GM20431 (cell line): ENCODE measurements around the gene MC5R.

Experiments used
- in situ Hi-C: fragments of 300-500 bp; cut with MseI, MboI; formaldehyde crosslinking; loops from one replicate; pipeline ENCODE4 v1.15.0; 2020; ENCODE audit warnings: low sequenced_read_pairs; ENCODE audit not compliant: unreplicated experiment

MC5R gene

DNA sequence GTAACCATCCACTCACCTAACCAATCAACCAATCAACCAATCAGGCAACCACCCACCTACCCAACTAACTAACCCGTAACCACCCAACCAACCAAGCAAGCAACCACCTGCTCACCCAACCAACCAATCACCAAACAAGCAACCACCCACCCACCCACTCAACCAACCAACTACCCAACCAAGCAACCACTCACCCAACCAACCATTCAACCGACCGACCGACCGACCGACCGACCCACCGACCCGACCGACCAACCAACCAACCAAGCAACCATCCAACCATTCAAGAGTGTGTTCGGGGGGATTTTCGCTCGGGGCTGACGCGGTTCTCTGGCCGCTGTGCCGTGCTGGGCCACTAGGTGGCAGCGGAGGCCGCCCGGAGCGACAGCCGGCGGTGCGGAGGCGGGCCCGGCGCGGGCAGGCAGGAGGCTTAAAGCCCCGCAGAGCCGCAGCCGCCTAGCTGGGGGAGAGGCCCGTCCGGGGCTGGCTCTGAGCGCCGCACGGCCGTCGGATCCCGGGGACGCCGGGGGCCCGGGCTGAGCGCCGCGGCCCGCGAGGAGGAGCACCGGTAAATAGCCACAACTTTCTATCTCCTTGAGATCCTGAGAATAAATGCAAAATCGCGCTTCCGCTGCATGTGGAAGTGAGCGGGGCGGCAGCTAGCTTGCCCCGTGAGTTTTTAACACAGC, at the start of gene MC5R:
TSS of gene MC5R (plus strand) at position 443 of the 689 bp plus-strand sequence. CDS start 1,617 bp downstream, outside the sequence.
- in situ Hi-C loops, result loop anchor here (10.0 kb wide), 1 partner anchor 261 kb away; no protein-coding TSS in a partner anchor

- in situ Hi-C loops, result no loop called here
These were observed 48.9 kb upstream of the MC5R start for GRCh38 chr18:13775058-13775457.

DNA sequence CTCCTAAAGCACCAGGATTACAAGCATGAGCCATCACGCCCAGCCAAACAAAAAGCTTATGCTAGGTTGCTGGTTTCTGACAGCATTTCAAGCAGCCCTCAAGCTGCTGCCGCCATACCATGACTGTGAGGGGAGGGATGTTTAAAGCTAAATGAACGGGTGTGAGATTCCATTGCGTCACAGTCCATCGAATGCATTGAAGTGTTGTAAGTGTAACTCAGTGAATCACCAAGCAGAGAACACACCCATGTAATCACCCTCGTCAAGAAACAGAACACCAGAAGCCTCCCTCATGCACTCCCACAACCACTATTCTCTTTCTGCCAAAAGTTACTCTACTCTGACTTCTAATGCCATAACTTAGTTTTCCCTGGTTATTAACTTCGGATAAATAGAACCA, 32.8 kb upstream of the MC5R start:
- in situ Hi-C loops, result no loop called here

- in situ Hi-C loops, result no loop called here
These were observed 30.1 kb upstream of the MC5R start for GRCh38 chr18:13793819-13794218.

DNA sequence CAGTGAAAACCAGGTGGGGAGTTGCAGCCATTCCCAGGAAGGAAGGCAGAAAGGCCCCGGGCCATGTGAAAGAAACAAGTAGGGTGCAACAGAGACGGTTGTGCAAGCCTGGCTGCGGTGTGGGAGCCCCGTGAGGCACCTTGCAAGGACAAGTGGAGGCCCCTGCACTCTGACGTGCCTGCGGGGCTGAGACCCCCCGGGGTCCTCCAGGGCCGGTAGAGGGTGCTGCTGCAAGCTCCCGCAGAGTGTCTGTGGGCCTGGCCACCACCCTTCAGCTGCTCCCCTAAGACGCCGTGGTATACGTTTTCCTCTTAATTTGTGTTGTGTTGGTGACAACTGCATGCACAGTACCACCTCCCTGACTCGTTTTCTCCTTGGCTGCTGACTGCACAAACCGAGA, 27.4 kb upstream of the MC5R start:
- in situ Hi-C loops, result no loop called here

DNA sequence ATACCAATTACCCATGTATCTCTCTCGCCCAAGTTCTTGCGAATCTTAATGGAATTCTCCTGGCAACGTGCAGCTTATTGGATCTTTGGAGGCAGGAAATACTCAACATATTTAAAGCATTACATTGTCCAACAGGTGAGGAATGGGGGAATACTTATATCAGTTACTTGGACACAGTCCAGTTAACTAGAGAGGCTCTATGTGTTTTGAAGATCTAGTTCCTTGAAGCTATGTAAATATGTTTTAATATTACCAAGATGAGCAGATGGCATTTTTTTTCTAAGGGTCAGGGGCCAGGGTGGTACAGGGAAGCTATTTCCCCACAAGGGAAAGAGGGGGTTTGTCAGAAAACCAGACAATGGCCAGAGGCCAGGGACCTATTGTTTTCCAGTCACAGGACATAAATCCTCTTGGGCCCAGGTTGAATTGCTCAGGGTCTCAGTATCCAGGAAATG, 26.8 kb upstream of the MC5R start:
- in situ Hi-C loops, result no loop called here

GRCh38 chr18:13799396-13799795, 24.6 kb upstream of the MC5R start:
- in situ Hi-C loops, result no loop called here

DNA sequence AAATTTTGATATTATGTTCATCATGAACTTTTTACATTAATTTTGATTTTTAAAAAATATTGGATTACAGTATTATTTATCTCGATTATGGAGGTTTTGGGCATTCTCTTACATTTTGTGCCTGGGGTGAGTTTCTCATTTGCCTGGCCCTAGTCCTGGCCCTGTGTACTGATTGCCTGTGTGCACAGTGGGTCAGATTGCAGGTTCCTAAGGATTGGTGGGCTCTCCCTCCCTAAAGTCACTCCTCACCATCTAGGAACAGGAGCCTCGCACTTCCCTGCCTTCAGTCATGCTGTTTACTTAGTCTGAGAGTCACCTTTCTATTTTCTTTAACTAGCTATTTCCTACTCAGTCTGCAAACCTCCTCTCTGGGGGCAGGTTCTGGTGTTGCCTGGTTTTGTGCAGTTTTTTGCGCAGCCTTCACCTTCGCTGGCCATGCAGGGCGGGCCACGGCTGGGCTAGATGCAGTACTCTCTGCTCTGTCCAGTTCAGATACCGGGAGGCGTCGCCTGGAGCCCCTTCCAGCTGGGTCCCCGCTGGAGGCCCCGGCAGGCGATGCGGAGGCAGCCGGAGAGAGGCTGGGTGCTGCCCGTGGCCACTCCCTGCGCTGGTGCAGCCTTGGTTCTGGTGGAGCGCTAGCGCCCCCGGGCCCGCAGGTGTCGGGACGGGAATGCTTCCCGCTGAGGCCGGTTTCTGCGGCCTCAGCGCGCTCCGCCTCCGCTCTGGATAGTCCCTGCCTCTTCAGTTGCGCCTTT, 23.3 kb upstream of the MC5R start:
- in situ Hi-C loops, result no loop called here

DNA sequence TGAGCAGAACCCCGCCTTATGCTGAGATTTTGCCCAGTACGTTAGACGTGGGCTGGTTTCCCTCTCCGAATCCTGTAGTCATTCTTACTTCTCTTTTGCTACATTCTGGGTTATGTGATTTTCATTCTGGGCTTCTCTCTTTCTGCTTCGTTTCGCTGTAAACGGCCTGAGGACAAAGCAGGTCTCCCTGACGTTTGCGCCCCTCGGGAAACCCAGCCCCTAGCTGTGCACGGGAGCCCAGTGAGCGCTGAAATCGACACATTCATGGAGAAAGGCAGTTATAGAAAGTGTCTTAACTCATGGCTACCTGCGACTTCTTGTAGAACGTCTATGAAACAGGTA, 22.7 kb upstream of the MC5R start:
- in situ Hi-C loops, result no loop called here

GRCh38 chr18:13804305-13804704, 19.6 kb upstream of the MC5R start:
- in situ Hi-C loops, result no loop called here

- in situ Hi-C loops, result no loop called here
These were observed 15.5 kb upstream of the MC5R start for GRCh38 chr18:13808294-13809042.

- in situ Hi-C loops, result no loop called here
These were observed 14.9 kb upstream of the MC5R start for GRCh38 chr18:13809043-13809430.

DNA sequence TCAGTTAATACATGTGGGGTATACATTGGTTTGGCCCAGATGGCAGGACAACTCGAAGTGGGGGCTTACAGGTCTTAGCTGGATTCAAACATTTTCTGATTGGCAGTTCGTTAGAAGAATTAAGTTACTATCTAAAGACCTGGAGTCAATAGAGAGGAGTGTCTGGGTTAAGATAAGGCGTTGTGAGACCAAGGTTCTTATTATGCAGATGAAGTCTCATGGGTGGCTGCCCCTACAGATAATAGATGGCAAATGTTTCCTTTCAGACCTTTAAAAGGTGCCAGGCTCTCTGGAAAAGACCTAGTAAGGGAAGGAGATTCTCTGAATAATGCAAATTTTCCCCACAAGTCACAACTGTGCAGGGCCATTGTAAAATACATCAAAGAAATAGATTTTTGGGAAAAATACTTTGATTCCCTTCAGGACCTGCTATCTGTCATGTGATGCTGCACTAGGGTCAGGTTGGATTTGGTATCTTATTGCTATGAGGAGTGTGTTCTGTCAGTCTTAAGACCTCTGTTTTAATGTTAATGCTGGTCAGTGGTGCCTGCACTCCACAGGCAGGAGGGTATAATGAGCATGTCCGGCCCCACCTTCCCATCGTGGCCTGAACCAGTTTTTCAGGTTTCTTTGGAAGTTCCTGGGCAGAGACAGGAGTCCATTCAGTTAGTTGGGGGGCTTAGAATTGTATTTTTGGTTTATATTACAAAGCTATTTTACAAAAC, 14.3 kb upstream of the MC5R start:
- in situ Hi-C loops, result no loop called here

DNA sequence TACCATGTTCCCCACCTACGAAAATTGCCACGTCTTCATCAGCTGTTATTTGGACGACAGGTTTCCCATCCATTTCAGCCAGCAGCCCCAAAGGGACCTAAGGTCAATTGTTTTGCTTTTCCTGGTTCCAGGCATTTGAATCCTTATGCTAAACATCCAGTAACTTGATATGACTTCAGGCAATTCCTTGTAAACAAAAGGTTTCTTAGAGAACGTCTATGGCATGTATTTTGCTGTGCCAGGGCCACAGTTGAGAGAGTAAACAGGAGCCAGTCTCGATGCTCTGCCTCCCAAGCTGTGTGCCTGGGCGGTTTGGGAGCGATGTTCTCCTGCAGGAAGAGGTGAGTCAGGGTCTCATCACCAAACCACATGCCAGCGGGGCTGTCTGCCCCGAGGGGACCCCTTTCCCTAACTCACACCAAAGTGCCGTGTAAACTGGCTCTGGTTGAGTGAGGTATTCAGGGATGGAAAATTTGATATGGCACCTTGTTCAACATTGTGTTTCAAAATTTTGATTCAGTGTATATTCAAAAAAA, 12.9 kb upstream of the MC5R start:
- in situ Hi-C loops, result no loop called here

GRCh38 chr18:13811993-13812392, 12.0 kb upstream of the MC5R start:
- in situ Hi-C loops, result no loop called here

DNA sequence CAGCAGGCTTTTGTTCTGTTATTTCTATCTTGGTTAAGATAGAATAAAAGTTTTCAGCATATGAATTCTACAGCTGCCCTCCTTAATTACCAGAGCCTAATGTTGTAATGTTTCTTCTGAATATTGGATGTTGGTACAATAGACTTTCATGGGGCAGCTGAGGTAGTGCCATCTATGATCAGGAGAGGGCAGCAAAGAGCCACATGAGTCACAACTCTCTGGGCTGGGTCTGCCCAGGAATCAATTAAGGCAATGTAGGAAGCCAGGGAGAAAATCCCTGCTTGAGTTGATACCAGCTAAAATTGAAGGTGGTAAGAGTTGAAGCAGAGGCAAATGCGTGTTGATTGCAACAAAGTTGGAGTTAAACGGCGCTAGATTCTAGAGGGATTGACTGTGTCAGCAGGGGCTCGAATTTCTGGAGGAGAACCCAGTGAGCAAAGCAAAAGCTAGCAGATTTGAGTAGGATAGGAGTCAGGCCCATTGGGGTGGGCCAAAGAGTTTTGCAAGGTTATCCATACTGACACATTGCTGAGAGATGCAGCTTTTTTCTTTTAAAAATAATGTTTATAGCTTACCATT, 10.6 kb upstream of the MC5R start:
- in situ Hi-C loops, result no loop called here

GRCh38 chr18:13826209-13826608, 2.3 kb downstream of the MC5R start:
- in situ Hi-C loops, result loop anchor here (10.0 kb wide), 1 partner anchor 259 kb away; no protein-coding TSS in a partner anchor

GRCh38 chr18:13831864-13832508, 8.0 kb downstream of the MC5R start:
- in situ Hi-C loops, result no loop called here

GRCh38 chr18:13834496-13835015, 10.6 kb downstream of the MC5R start:
- in situ Hi-C loops, result no loop called here
